Suprapubic skin (tissue), 3 donors: ENCODE measurements around the gene POLR3H.

Source experiments
- POLR2AphosphoS5 ChIP-seq, 3 donors: sonication (generic); formaldehyde crosslinking; IDR thresholded peaks; one replicate each; pipeline ENCODE4 v1.6.1; 2017; ENCODE audit warnings: antibody characterized with exemption in 3 of 3
- TF ChIP-seq, protein P1 (sequence below), 2 donors: fragments of 200-600 bp in 1 of 2; fragments of 450-650 bp in 1 of 2; sonication (generic) in 1 of 2; IDR thresholded peaks; one replicate each; pipeline ENCODE4 v1.5.1; 2016 to 2019; ENCODE audit warnings: antibody characterized with exemption in 2 of 2, mild to moderate bottlenecking in 1 of 2, moderate library complexity in 1 of 2

DNA sequence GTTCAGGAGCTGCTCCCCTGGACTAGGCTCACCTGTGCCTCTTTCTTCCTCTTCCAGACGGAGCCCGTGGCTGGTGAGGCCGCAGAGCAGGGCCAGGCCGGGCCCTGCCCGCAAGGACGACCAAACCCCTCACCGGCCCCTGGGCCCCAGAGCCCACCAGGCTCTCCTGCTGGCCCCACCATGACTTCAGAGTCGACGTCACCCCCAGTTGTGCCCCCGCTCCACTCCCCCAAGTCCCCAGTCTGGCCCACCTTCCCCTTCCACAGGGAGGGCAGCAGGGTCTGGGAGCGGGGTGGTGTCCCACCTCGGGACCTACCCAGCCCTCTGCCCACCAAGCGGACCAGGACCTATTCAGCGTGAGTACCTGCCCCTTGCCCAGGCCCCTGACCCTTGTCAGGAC, 27.5 kb upstream of the POLR3H start:
- TF ChIP-seq, protein P1, sequence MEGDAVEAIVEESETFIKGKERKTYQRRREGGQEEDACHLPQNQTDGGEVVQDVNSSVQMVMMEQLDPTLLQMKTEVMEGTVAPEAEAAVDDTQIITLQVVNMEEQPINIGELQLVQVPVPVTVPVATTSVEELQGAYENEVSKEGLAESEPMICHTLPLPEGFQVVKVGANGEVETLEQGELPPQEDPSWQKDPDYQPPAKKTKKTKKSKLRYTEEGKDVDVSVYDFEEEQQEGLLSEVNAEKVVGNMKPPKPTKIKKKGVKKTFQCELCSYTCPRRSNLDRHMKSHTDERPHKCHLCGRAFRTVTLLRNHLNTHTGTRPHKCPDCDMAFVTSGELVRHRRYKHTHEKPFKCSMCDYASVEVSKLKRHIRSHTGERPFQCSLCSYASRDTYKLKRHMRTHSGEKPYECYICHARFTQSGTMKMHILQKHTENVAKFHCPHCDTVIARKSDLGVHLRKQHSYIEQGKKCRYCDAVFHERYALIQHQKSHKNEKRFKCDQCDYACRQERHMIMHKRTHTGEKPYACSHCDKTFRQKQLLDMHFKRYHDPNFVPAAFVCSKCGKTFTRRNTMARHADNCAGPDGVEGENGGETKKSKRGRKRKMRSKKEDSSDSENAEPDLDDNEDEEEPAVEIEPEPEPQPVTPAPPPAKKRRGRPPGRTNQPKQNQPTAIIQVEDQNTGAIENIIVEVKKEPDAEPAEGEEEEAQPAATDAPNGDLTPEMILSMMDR (IDR thresholded peaks at IDR 0.05), result no peak
- no peak for TF ChIP-seq POLR2AphosphoS5 (IDR thresholded peaks at IDR 0.05)
